Astrocyte (in vitro differentiated cells and primary cell): Measurements from ENCODE around the gene UGT1A10. TPM values are rescaled to one million over a fixed set of nuclear protein-coding genes. Genes with fewer than 3 reads are reported as not detected.
"Not testable (repeated sequence)": the region's sequence is repeated elsewhere in the genome, so short reads cannot be mapped to it uniquely, and the experiment has no call there.

Experiments used
- DNase-seq: peaks from one replicate; pipeline ENCODE4 v3.0.0-alpha.2; 2010; ENCODE audit warnings: low read depth
- FAIRE-seq: peaks from 2 replicates; lab custom pipeline; 2011; peaks lifted over from hg19 to GRCh38; lab: Jason Lieb, UNC
- H2AFZ ChIP-seq: 2 replicates; pipeline ENCODE4 v1.6.0; 2012; ENCODE audit warnings: low read depth, low read length, inconsistent platforms
- H3K27ac ChIP-seq: 2 replicates; pipeline ENCODE4 v1.5.1; 2011; ENCODE audit warnings: low read depth, low read length, inconsistent platforms
- H3K27me3 ChIP-seq: 2 replicates; pipeline ENCODE4 v1.6.0; 2011; ENCODE audit warnings: low read length, inconsistent platforms; ENCODE audit not compliant: insufficient read depth
- H3K36me3 ChIP-seq: 2 replicates; pipeline ENCODE4 v1.5.1; 2011; ENCODE audit warnings: low read length, inconsistent platforms; ENCODE audit not compliant: insufficient read depth
- H3K4me1 ChIP-seq: 2 replicates; pipeline ENCODE4 v1.5.1; 2011; ENCODE audit warnings: low read length, inconsistent platforms; ENCODE audit not compliant: insufficient read depth
- H3K4me2 ChIP-seq: 2 replicates; pipeline ENCODE4 v1.6.0; 2012; ENCODE audit warnings: low read length, inconsistent platforms
- H3K4me3 ChIP-seq: 2 replicates; pipeline ENCODE4 v1.5.1; 2011; ENCODE audit warnings: low read depth, mild to moderate bottlenecking, low read length, inconsistent platforms; ENCODE audit not compliant: insufficient read depth
- H3K79me2 ChIP-seq: 2 replicates; pipeline ENCODE4 v1.6.0; 2012; ENCODE audit warnings: mild to moderate bottlenecking, low read length, inconsistent platforms; ENCODE audit not compliant: insufficient read depth
- H3K9ac ChIP-seq: 2 replicates; pipeline ENCODE4 v1.6.0; 2012; ENCODE audit warnings: mild to moderate bottlenecking, low read length, inconsistent platforms
- H3K9me3 ChIP-seq: 2 replicates; pipeline ENCODE4 v1.5.1; 2012; ENCODE audit warnings: low read depth, mild to moderate bottlenecking, low read length, inconsistent platforms; ENCODE audit not compliant: insufficient read depth
- H4K20me1 ChIP-seq: 2 replicates; pipeline ENCODE4 v1.6.0; 2012; ENCODE audit warnings: low read length, inconsistent platforms; ENCODE audit not compliant: insufficient read depth
- H3K27ac Mint-ChIP-seq: one replicate; pipeline ENCODE4 v1.8.0; 2021; ENCODE audit warnings: mild to moderate bottlenecking, mixed read lengths; ENCODE audit not compliant: unreplicated experiment
- H3K27me3 Mint-ChIP-seq: one replicate; pipeline ENCODE4 v1.8.0; 2021; ENCODE audit warnings: low read depth, mixed read lengths; ENCODE audit not compliant: unreplicated experiment
- H3K36me3 Mint-ChIP-seq: one replicate; pipeline ENCODE4 v1.8.0; 2021; ENCODE audit warnings: low read depth, mixed read lengths; ENCODE audit not compliant: unreplicated experiment
- H3K4me1 Mint-ChIP-seq: one replicate; pipeline ENCODE4 v1.8.0; 2021; ENCODE audit warnings: low read depth, mixed read lengths; ENCODE audit not compliant: unreplicated experiment
- H3K4me3 Mint-ChIP-seq: one replicate; pipeline ENCODE4 v1.8.0; 2021; ENCODE audit warnings: mild to moderate bottlenecking, moderate library complexity, mixed read lengths; ENCODE audit not compliant: unreplicated experiment
- H3K9me3 Mint-ChIP-seq: one replicate; pipeline ENCODE4 v1.8.0; 2021; ENCODE audit warnings: mild to moderate bottlenecking, mixed read lengths; ENCODE audit not compliant: unreplicated experiment
- EZH2 ChIP-seq: IDR thresholded peaks from 2 replicates; pipeline ENCODE4 v1.6.1; 2012; ENCODE audit warnings: mild to moderate bottlenecking, low read length, inconsistent platforms; ENCODE audit not compliant: insufficient read depth
- total RNA-seq: library from RNA; stranded (reverse); gene quantifications from 2 replicates; pipeline ENCODE4 v1.2.1, GENCODE V29; 2021
- TF ChIP-seq, protein P1 (sequence below): IDR thresholded peaks from 2 replicates; pipeline ENCODE4 v1.5.1; 2011; ENCODE audit warnings: low read depth, mild to moderate bottlenecking, inconsistent platforms, low read length, moderate library complexity; ENCODE audit not compliant: insufficient read depth

The UGT1A10 gene
- total RNA-seq, 1 donor from 2014 or later = not detected

DNA sequence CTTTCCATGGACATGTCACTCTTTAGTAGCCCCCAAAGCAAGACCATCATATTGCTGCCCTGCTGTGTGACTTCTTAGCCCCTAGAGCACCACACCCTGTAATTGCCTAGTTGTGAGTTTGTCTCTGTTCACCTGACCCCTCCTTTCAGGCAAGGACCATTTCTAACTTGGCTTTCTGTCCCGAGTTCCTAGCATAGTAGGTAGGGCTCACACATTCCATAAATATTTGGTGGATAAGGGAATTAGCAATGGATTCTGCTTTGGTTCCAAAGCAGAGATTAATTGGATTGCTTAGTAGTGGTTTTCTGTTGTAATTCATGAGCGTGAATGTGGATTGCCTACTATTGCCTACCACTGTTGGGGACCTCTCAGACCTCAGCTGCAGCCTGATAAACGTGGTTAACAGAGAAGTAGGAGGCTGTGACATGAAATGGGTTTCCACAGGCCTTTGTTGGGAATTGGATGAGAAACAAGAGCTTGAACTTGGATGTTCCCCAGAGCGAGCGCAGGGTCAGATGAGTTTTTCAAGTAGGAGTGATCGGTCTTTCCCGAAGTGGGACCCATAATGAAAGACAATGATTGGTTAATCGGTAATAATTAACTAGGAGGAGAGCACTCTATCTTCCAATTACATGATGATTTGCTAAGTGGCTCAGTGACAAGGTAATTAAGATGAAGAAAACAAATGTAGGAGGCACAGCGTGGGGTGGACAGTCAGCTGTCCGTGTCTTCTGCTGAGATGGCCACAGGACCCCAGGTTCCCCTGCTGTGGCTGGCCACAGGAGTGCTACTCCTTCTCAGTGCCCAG lies 110.4 kb downstream of the UGT1A10 start:
- H3K79me2 ChIP-seq = no peaks in the 10 kb centered on the region
- peak; percentile 77 for DNase-seq
- no peak overlapping the region for H3K4me3 ChIP-seq
- Mint-ChIP-seq H3K36me3 (no peaks in the 10 kb centered on the region), H3K4me3 (no peak overlapping the region), H3K27ac (no peak overlapping the region), H3K4me1 (no peaks in the 10 kb centered on the region), H3K9me3 (peaks cover 17% of the 10 kb centered on the region), H3K27me3 (peaks cover 26% of the 10 kb centered on the region)
- H3K4me1 ChIP-seq = no peaks in the 10 kb centered on the region
- TF ChIP-seq EZH2 = no peak
- TF ChIP-seq, protein P1, sequence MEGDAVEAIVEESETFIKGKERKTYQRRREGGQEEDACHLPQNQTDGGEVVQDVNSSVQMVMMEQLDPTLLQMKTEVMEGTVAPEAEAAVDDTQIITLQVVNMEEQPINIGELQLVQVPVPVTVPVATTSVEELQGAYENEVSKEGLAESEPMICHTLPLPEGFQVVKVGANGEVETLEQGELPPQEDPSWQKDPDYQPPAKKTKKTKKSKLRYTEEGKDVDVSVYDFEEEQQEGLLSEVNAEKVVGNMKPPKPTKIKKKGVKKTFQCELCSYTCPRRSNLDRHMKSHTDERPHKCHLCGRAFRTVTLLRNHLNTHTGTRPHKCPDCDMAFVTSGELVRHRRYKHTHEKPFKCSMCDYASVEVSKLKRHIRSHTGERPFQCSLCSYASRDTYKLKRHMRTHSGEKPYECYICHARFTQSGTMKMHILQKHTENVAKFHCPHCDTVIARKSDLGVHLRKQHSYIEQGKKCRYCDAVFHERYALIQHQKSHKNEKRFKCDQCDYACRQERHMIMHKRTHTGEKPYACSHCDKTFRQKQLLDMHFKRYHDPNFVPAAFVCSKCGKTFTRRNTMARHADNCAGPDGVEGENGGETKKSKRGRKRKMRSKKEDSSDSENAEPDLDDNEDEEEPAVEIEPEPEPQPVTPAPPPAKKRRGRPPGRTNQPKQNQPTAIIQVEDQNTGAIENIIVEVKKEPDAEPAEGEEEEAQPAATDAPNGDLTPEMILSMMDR = no peak
- no peak for FAIRE-seq
- H3K9ac ChIP-seq = no peak overlapping the region
- H3K36me3 ChIP-seq = no peaks in the 10 kb centered on the region
- H2AFZ ChIP-seq = no peak overlapping the region
- no peaks in the 10 kb centered on the region for H4K20me1 ChIP-seq
- no peaks in the 10 kb centered on the region for H3K9me3 ChIP-seq
- no peak overlapping the region for H3K4me2 ChIP-seq
- no peaks in the 10 kb centered on the region for H3K27me3 ChIP-seq
- H3K27ac ChIP-seq = no peak overlapping the region

GRCh38 chr2:233747283-233747544 lies 111.0 kb downstream of the UGT1A10 start:
- H2AFZ ChIP-seq = no peak overlapping the region
- H3K36me3 Mint-ChIP-seq = no peaks in the 10 kb centered on the region
- H3K27ac Mint-ChIP-seq = no peak overlapping the region
- no peaks in the 10 kb centered on the region for H3K9me3 ChIP-seq
- no peak overlapping the region for H3K27ac ChIP-seq
- no peaks in the 10 kb centered on the region for H3K79me2 ChIP-seq
- H3K9ac ChIP-seq = no peak overlapping the region
- FAIRE-seq = no peak
- no peaks in the 10 kb centered on the region for H3K36me3 ChIP-seq
- H3K4me1 Mint-ChIP-seq = no peaks in the 10 kb centered on the region
- DNase-seq = no peak
- TF ChIP-seq, protein P1 = no peak
- no peak for TF ChIP-seq EZH2
- no peaks in the 10 kb centered on the region for H3K4me1 ChIP-seq
- no peak overlapping the region for H3K4me3 Mint-ChIP-seq
- no peak overlapping the region for H3K4me2 ChIP-seq
- H3K4me3 ChIP-seq = no peak overlapping the region
- H4K20me1 ChIP-seq = no peaks in the 10 kb centered on the region
- H3K27me3 Mint-ChIP-seq = peaks cover 21% of the 10 kb centered on the region
- H3K27me3 ChIP-seq = no peaks in the 10 kb centered on the region
- H3K9me3 Mint-ChIP-seq = peaks cover 19% of the 10 kb centered on the region

DNA sequence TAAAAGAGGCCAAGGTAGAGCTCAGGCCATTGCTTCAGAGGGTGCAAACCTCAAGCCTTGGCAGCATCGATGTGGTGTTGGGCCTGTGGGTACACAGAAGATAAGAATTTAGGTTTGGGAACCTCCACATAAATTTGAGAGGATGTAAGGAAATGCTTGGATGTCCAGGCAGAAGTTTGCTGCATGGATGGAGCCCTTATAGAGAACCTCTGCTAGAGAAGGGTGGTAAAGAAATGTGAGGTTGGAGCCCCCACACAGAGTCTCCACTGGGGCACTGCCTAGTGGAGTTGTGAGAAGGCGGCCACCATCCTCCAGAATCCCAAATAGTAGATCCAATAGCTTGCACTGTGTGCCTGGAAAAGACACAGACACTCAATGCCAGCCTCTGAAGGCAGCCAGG lies 114.4 kb downstream of the UGT1A10 start:
- not testable (repeated sequence) for H3K36me3 ChIP-seq, H3K4me1 Mint-ChIP-seq, H3K9me3 ChIP-seq, FAIRE-seq, DNase-seq, H3K4me2 ChIP-seq, H3K4me3 Mint-ChIP-seq, H2AFZ ChIP-seq, H3K27me3 ChIP-seq, H3K36me3 Mint-ChIP-seq, H4K20me1 ChIP-seq, H3K4me3 ChIP-seq, H3K27ac Mint-ChIP-seq, H3K4me1 ChIP-seq, H3K27ac ChIP-seq, H3K79me2 ChIP-seq, H3K9ac ChIP-seq
- peaks cover 16% of the 10 kb centered on the region for H3K27me3 Mint-ChIP-seq
- H3K9me3 Mint-ChIP-seq = peaks cover 20% of the 10 kb centered on the region

GRCh38 chr2:233751212-233752009 lies 115.2 kb downstream of the UGT1A10 start:
- Mint-ChIP-seq H3K27me3 (peaks cover 14% of the 10 kb centered on the region), H3K9me3 (peaks cover 20% of the 10 kb centered on the region)
- H3K9me3 ChIP-seq, H3K4me2 ChIP-seq, H3K36me3 Mint-ChIP-seq, H3K27ac Mint-ChIP-seq, H4K20me1 ChIP-seq, H3K4me1 ChIP-seq, H3K4me1 Mint-ChIP-seq, DNase-seq, H3K79me2 ChIP-seq, H3K9ac ChIP-seq, H3K4me3 Mint-ChIP-seq, H3K27ac ChIP-seq, H2AFZ ChIP-seq, H3K36me3 ChIP-seq, H3K27me3 ChIP-seq, H3K4me3 ChIP-seq: not testable (repeated sequence)
- peak; percentile 55 for FAIRE-seq
